Breast epithelium (tissue), 4 donors: ENCODE measurements around the gene DSG2. TPM values are rescaled to one million over a fixed set of nuclear protein-coding genes. Genes with fewer than 3 reads are reported as not detected.

ENCODE experiments used
- DNase-seq, 2 donors: peaks; one replicate each; pipeline ENCODE4 v3.0.0-alpha.2; 2019; ENCODE audit warnings: low spot score in 2 of 2
- H3K27ac ChIP-seq, 2 donors: fragments of 200-600 bp; sonication (generic) in 1 of 2; one replicate each; pipeline ENCODE4 v1.5.1; 2016 to 2019; ENCODE audit warnings: mild to moderate bottlenecking in 1 of 2
- H3K27me3 ChIP-seq, 2 donors: fragments of 200-600 bp; sonication (generic) in 1 of 2; one replicate each; pipeline versions ENCODE4 v1.5.1 to v1.6.0; 2017 to 2019; ENCODE audit warnings: control low read depth in 1 of 2, mild to moderate bottlenecking in 1 of 2
- H3K36me3 ChIP-seq: fragments of 200-600 bp; one replicate; pipeline ENCODE4 v1.5.1; 2019
- H3K4me1 ChIP-seq, 2 donors: fragments of 200-600 bp; sonication (generic); one replicate each; pipeline ENCODE4 v1.5.1; 2016 to 2019; ENCODE audit warnings: control low read depth in 1 of 2
- H3K4me3 ChIP-seq, 3 donors: fragments of 200-600 bp; sonication (generic); 1 replicate in 2 of 3; 2 replicates in 1 of 3; pipeline ENCODE4 v1.5.1; 2016 to 2019; ENCODE audit warnings: mild to moderate bottlenecking in 3 of 3, moderate library complexity in 2 of 3
- H3K9me3 ChIP-seq, 2 donors: fragments of 200-600 bp; sonication (generic) in 1 of 2; one replicate each; pipeline ENCODE4 v1.5.1; 2016 to 2019; ENCODE audit warnings: control low read depth in 1 of 2
- POLR2A ChIP-seq: fragments of 450-650 bp; IDR thresholded peaks from one replicate; pipeline ENCODE4 v1.6.1; 2016; ENCODE audit warnings: antibody characterized with exemption, mild to moderate bottlenecking, moderate library complexity
- POLR2AphosphoS5 ChIP-seq, 3 donors: sonication (generic); formaldehyde crosslinking; IDR thresholded peaks; one replicate each; pipeline ENCODE4 v1.6.1; 2017; ENCODE audit warnings: antibody characterized with exemption in 3 of 3
- intact Hi-C: fragments of 100-400 bp; cut with DNase I; formaldehyde crosslinking; loops from one replicate; pipeline ENCODE4 v1.15.1; 2023; ENCODE audit warnings: low total_unique reads
- total RNA-seq, 3 donors: library from RNA; depleted of rRNA; stranded (reverse); fragments of >200 nt; gene quantifications; one replicate each; pipeline ENCODE4 v1.1.0, GENCODE V29; 2016
- TF ChIP-seq, protein P1 (sequence below), 3 donors: fragments of 450-650 bp; IDR thresholded peaks; one replicate each; pipeline ENCODE4 v1.5.1; 2016 to 2017; ENCODE audit warnings: antibody characterized with exemption in 3 of 3, mild to moderate bottlenecking in 3 of 3, moderate library complexity in 3 of 3

The DSG2 gene
- total RNA-seq, 3 donors from 2014 or later: 14.1 to 125 (median 61.3) TPM

DNA sequence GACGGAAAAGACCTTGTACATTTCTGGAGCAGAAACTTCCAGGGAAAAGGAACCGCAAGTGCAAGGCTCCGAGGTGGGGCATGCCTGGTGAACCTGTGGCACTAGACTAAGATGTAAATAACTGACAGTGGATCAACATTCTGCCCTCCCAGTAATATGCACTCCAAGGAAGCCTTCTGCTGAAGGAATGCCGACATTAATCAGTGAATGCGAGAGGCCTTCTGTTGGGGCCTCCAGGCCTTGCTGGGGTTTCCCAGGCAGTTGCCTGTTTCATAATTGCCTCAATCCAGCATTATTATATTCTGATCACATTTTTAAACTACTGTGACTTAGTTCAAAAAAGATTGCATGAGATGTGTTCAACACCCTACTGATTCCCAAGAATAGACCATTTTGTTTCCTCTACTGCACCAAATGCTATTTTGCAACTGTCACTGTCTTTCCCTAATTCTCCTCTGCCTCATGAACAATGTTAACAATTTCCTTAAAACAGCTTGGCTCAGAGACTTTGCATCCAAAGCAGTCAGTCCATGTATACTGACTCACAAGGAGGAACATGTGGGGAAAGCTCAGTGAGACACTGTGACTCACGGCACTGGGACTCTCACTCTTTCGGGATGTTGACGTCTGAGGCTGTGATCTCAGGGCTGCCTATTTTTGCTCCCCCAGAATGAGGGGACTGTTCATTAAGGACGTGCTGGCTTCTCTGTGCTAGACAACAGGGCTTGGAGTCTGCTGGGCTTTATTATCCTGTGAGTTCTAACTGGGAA is 10.5 kb upstream of the DSG2 start:
- H3K36me3 ChIP-seq: no peaks in the 10 kb centered on the region
- intact Hi-C loops: no loop called here
- H3K27ac ChIP-seq: no peak overlapping the region
- TF ChIP-seq POLR2AphosphoS5 (IDR thresholded peaks at IDR 0.05): no peak
- no peak for TF ChIP-seq POLR2A
- TF ChIP-seq, protein P1, sequence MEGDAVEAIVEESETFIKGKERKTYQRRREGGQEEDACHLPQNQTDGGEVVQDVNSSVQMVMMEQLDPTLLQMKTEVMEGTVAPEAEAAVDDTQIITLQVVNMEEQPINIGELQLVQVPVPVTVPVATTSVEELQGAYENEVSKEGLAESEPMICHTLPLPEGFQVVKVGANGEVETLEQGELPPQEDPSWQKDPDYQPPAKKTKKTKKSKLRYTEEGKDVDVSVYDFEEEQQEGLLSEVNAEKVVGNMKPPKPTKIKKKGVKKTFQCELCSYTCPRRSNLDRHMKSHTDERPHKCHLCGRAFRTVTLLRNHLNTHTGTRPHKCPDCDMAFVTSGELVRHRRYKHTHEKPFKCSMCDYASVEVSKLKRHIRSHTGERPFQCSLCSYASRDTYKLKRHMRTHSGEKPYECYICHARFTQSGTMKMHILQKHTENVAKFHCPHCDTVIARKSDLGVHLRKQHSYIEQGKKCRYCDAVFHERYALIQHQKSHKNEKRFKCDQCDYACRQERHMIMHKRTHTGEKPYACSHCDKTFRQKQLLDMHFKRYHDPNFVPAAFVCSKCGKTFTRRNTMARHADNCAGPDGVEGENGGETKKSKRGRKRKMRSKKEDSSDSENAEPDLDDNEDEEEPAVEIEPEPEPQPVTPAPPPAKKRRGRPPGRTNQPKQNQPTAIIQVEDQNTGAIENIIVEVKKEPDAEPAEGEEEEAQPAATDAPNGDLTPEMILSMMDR (IDR thresholded peaks at IDR 0.05): no peak
- no peaks in the 10 kb centered on the region for H3K4me1 ChIP-seq
- H3K4me3 ChIP-seq: no peak overlapping the region
- H3K27me3 ChIP-seq: no peaks in the 10 kb centered on the region
- no peak for DNase-seq
- H3K9me3 ChIP-seq: no peaks in the 10 kb centered on the region

DNA sequence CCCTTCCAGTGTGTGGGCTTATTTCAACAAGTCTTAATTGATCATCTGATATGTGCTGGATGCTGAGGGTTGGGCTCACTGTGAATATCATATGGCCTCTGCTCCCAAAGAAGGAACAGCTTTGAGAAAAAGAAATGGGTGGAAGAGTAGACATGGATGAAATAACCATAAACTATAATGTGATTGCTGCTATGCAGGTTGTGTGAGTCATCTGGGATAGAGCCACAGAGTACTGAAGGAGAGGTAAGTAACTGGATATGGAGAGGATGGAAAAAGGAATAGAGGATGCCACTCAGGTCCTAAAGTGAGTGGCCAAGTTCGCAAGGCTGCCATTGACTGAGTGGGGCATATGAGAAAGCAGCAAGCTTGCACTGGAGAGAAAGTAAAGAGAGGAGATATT is 8.7 kb upstream of the DSG2 start:
- DNase-seq: no peak
- Histone ChIP-seq H3K4me1 (no peaks in the 10 kb centered on the region), H3K4me3 (no peak overlapping the region), H3K36me3 (no peaks in the 10 kb centered on the region), H3K27me3 (no peaks in the 10 kb centered on the region), H3K27ac (no peak overlapping the region), H3K9me3 (no peaks in the 10 kb centered on the region)
- intact Hi-C loops: no loop called here
- TF ChIP-seq, protein P1 (IDR thresholded peaks at IDR 0.05): no peak
- TF ChIP-seq POLR2AphosphoS5 (IDR thresholded peaks at IDR 0.05) (no peak), POLR2A (no peak)

DNA sequence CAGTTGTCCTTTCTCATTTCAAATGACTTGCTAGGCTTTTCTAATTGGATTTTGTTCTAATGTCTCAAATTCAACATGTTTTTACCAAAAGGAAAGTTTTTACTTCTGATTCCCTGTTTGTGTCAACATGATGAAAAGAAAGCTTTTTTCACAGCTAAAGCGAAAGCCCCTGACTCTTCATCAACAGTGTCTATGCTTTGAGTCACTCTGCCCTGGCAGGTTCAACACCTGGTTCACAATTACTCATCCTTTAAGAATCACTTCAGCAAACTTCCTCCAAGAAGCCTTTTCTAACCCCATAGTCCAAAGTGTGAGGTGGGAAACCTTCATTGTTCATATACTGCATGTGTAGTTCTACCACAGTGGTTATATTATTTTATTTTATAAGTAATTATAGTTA is 7.6 kb upstream of the DSG2 start:
- H3K27ac ChIP-seq: no peak overlapping the region
- H3K4me3 ChIP-seq: no peak overlapping the region
- no peaks in the 10 kb centered on the region for H3K4me1 ChIP-seq
- intact Hi-C loops: no loop called here
- no peak for DNase-seq
- no peaks in the 10 kb centered on the region for H3K27me3 ChIP-seq
- H3K36me3 ChIP-seq: no peaks in the 10 kb centered on the region
- no peaks in the 10 kb centered on the region for H3K9me3 ChIP-seq
- TF ChIP-seq POLR2A: no peak
- no peak for TF ChIP-seq POLR2AphosphoS5 (IDR thresholded peaks at IDR 0.05)
- TF ChIP-seq, protein P1 (IDR thresholded peaks at IDR 0.05): no peak

DNA sequence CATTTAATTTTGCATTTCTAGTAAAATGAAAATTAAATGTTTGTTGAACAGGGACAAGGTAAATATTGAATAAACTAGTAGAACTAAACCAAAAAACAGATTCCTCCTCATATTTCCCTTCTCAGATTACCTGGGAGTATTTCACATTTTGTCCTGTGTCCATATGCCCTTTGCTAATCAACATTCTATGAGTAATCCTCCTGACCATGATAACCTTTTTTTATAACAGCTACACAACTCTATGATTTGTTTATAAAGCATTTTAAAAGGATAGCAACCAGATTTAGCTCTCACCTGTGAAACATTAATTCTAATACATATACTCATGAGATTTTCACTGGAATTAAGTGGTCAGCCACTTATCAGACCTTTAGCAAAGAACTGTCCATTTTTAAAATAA is 7.1 kb upstream of the DSG2 start:
- Histone ChIP-seq H3K4me1 (no peaks in the 10 kb centered on the region), H3K9me3 (no peaks in the 10 kb centered on the region), H3K4me3 (no peak overlapping the region), H3K27me3 (no peaks in the 10 kb centered on the region), H3K27ac (no peak overlapping the region), H3K36me3 (no peaks in the 10 kb centered on the region)
- intact Hi-C loops: no loop called here
- no peak for DNase-seq
- TF ChIP-seq POLR2AphosphoS5 (IDR thresholded peaks at IDR 0.05) (no peak), POLR2A (no peak)
- TF ChIP-seq, protein P1 (IDR thresholded peaks at IDR 0.05): no peak

DNA sequence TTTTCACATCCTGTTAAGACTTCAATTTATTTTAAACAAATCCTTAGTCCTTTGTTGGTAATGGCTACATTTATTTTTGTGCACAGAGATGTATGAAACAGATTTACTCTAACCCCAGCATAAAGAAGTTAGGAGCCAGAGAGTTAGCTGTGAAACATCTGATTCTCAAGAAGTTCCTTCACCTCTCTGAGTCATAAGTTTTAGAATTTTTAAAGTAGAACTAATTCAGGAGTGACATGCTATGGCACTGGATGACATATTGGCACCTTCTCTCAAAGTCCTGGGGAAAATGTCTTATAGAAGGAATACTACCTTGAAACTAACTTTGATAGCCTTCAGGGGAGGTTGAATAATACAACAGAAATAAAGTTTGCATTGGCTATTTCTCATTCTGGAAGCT is 6.4 kb upstream of the DSG2 start:
- intact Hi-C loops: no loop called here
- H3K27ac ChIP-seq: no peak overlapping the region
- H3K4me1 ChIP-seq: no peaks in the 10 kb centered on the region
- no peaks in the 10 kb centered on the region for H3K36me3 ChIP-seq
- H3K4me3 ChIP-seq: no peak overlapping the region
- no peak for DNase-seq
- H3K9me3 ChIP-seq: no peaks in the 10 kb centered on the region
- H3K27me3 ChIP-seq: no peaks in the 10 kb centered on the region
- TF ChIP-seq POLR2AphosphoS5 (IDR thresholded peaks at IDR 0.05): no peak
- no peak for TF ChIP-seq POLR2A
- TF ChIP-seq, protein P1 (IDR thresholded peaks at IDR 0.05): no peak
